ENCODE data around the gene APOL5. TPM values are rescaled to one million over a fixed set of nuclear protein-coding genes. Genes with fewer than 3 reads are reported as not detected.

The APOL5 gene
- total RNA-seq, 2 experiments from 2014 or later = 0.67 to 1.8 TPM

DNA sequence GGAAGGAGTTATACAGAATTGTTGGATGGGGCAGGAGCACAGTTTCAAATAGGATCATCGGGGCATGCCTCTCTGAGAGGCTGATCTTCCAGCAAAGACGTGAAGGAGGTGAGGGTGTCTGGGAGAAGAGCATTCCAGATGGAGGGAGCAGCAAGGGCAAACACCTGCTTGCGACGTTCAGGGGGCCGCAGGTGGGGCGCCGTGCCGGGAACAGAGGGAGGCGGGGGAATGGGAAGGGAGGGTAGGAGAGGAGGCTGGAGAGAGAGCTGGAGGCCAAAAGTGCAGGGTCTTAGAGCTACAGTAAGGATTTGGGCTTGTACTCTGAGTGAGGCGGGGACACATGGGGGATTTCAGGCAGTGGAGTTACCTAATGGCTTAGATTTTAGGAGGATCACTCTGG is 13.6 kb downstream of the APOL5 start:
- POLR2A ChIA-PET = no interaction called here
- TF ChIP-seq EZH2phosphoT487 (IDR thresholded peaks at IDR 0.05; ENCODE audit: borderline replicate concordance, low read depth, low read length) (no peak), CTCF (conservative IDR thresholded peaks at IDR 0.05; ENCODE audit: low read length) (no peak)

DNA sequence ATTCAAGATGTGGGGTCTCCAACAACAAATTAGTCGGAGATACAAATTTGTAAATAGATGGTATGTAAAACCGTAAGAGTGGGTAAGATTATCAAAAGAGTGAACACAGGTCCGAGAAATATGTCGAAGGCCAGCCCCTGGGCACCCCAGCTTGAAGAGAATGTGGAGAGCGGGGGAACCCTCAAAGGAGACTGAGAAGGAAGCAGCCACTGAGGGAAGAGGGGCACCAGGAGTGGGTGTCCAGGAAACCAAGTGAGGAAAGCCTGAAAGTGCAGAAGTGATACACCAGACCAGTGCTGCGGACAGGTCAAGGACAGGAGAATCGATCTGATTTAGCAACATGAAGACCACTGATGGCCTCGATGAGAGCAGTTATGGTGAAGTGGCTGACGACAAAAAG is 14.4 kb downstream of the APOL5 start:
- intact Hi-C loops (cut with micrococcal nuclease; ENCODE audit: unreplicated experiment) = no loop called here
- BruUV-seq (replicated peaks) = no TSS peak

More for the DNA sequence above, 13.6 kb downstream of the APOL5 start:
- H3K4me3 ChIP-seq (ENCODE audit: low read depth, low read length, poor library complexity, severe bottlenecking) = no peak overlapping the region
- no peak overlapping the region for H3K27ac ChIP-seq (ENCODE audit: low read depth, low read length, poor library complexity, severe bottlenecking)
- H3K4me2 ChIP-seq (ENCODE audit: low read length) = 0 out of 2 replicates have a peak overlapping the region, but pooled peaks have one; percentile 34
- DNase-seq (ENCODE audit: low spot score) = no peak
- intact Hi-C loops (cut with micrococcal nuclease; ENCODE audit: unreplicated experiment) = no loop called here
- peaks cover 6% of the 10 kb centered on the region; the same call in 1 of the 2 replicates for H3K79me2 ChIP-seq (ENCODE audit: insufficient read depth, low read depth, low read length)
- H3K36me3 ChIP-seq (ENCODE audit: insufficient read depth, low read length) = no peaks in the 10 kb centered on the region
- BruUV-seq (replicated peaks) = no TSS peak
- no peaks in the 10 kb centered on the region for H3K9me3 ChIP-seq (ENCODE audit: low read length)
- no peaks in the 10 kb centered on the region for H3K9me2 ChIP-seq (ENCODE audit: insufficient read depth, low read length)
- CTCF ChIA-PET (ENCODE audit: unreplicated experiment) = no interaction called here
- peaks cover 67% of the 10 kb centered on the region for H3K4me1 ChIP-seq (ENCODE audit: insufficient read depth, low read length, poor library complexity, severe bottlenecking)
- no peaks in the 10 kb centered on the region for H4K20me1 ChIP-seq (ENCODE audit: insufficient read depth, low read length)
- H2AFZ ChIP-seq (ENCODE audit: low read length) = no peak overlapping the region

DNA sequence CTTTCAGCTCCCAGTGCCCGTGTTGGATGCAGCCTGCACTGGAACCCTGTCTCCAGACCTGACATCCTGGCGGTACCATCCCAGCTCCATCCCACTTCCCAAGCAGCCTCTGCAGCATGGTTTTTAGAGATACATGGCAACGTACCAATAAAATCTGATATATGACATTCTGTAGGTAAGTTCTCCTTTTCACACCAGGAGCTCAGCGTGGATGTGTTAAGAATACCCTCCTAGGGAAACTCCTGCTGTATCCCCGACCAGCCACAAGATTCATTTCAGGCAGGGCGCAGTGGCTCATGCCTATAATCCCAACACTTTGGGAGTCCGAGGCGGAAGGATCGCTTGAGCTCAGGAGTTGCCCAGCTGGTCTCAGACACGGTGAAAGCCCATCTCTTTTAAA is 15.4 kb downstream of the APOL5 start:
- H3K4me1 ChIP-seq (ENCODE audit: insufficient read depth, low read length, poor library complexity, severe bottlenecking) = peaks cover 53% of the 10 kb centered on the region
- no peaks in the 10 kb centered on the region for H3K9me2 ChIP-seq (ENCODE audit: insufficient read depth, low read length)
- CTCF ChIA-PET (ENCODE audit: unreplicated experiment) = interaction anchor here (0.6 kb wide), 1 partner anchor 16 kb away, joined by 3 read pairs; no protein-coding TSS in a partner anchor
- DNase-seq (ENCODE audit: low spot score) = no peak
- POLR2A ChIA-PET = no interaction called here
- peaks cover under 1% of the 10 kb centered on the region; the same call in 1 of the 2 replicates for H3K36me3 ChIP-seq (ENCODE audit: insufficient read depth, low read length)
- H3K27ac ChIP-seq (ENCODE audit: low read depth, low read length, poor library complexity, severe bottlenecking) = no peak overlapping the region
- BruUV-seq (replicated peaks) = no TSS peak
- intact Hi-C loops (cut with micrococcal nuclease; ENCODE audit: unreplicated experiment) = no loop called here
- H3K79me2 ChIP-seq (ENCODE audit: insufficient read depth, low read depth, low read length) = peaks cover 6% of the 10 kb centered on the region; the same call in 1 of the 2 replicates
- H2AFZ ChIP-seq (ENCODE audit: low read length) = no peak overlapping the region
- no peak overlapping the region for H3K4me3 ChIP-seq (ENCODE audit: low read depth, low read length, poor library complexity, severe bottlenecking)
- TF ChIP-seq CTCF (conservative IDR thresholded peaks at IDR 0.05; ENCODE audit: low read length) (no peak), EZH2phosphoT487 (IDR thresholded peaks at IDR 0.05; ENCODE audit: borderline replicate concordance, low read depth, low read length) (no peak)
- H3K9me3 ChIP-seq (ENCODE audit: low read length) = no peaks in the 10 kb centered on the region
- no peak overlapping the region for H3K4me2 ChIP-seq (ENCODE audit: low read length)
- no peaks in the 10 kb centered on the region for H4K20me1 ChIP-seq (ENCODE audit: insufficient read depth, low read length)

More for the DNA sequence above, 14.4 kb downstream of the APOL5 start:
- no peak overlapping the region for H3K4me2 ChIP-seq (ENCODE audit: low read length)
- H4K20me1 ChIP-seq (ENCODE audit: insufficient read depth, low read length) = no peaks in the 10 kb centered on the region
- H3K36me3 ChIP-seq (ENCODE audit: insufficient read depth, low read length) = no peaks in the 10 kb centered on the region
- H3K27ac ChIP-seq (ENCODE audit: low read depth, low read length, poor library complexity, severe bottlenecking) = no peak overlapping the region
- peaks cover 62% of the 10 kb centered on the region for H3K4me1 ChIP-seq (ENCODE audit: insufficient read depth, low read length, poor library complexity, severe bottlenecking)
- POLR2A ChIA-PET = no interaction called here
- CTCF ChIA-PET (ENCODE audit: unreplicated experiment) = no interaction called here
- no peak overlapping the region for H3K4me3 ChIP-seq (ENCODE audit: low read depth, low read length, poor library complexity, severe bottlenecking)
- no peak for DNase-seq (ENCODE audit: low spot score)
- H3K9me2 ChIP-seq (ENCODE audit: insufficient read depth, low read length) = no peaks in the 10 kb centered on the region
- H3K79me2 ChIP-seq (ENCODE audit: insufficient read depth, low read depth, low read length) = peaks cover 6% of the 10 kb centered on the region; the same call in 1 of the 2 replicates
- no peak for TF ChIP-seq EZH2phosphoT487 (IDR thresholded peaks at IDR 0.05; ENCODE audit: borderline replicate concordance, low read depth, low read length)
- H3K9me3 ChIP-seq (ENCODE audit: low read length) = no peaks in the 10 kb centered on the region
- H2AFZ ChIP-seq (ENCODE audit: low read length) = no peak overlapping the region

Measured in OCI-LY7 (cell line).